Thyroid gland (tissue), 4 donors: Measurements from ENCODE around the gene NYAP2. TPM values are rescaled to one million over a fixed set of nuclear protein-coding genes. Genes with fewer than 3 reads are reported as not detected.

ENCODE experiments used
- DNase-seq, 2 donors: peaks; one replicate each; pipeline ENCODE4 v3.0.0-alpha.2; 2019
- H3K27ac ChIP-seq, 3 donors: fragments of 200-600 bp; sonication (generic); 1 replicate in 2 of 3; 2 replicates in 1 of 3; pipeline ENCODE4 v1.5.1; 2016 to 2019; ENCODE audit warnings: mild to moderate bottlenecking in 1 of 3, moderate library complexity in 1 of 3
- H3K27me3 ChIP-seq: fragments of 200-600 bp; sonication (generic); one replicate; pipeline ENCODE4 v1.5.1; 2019
- H3K36me3 ChIP-seq, 2 donors: fragments of 200-600 bp; sonication (generic); one replicate each; pipeline ENCODE4 v1.5.1; 2016 to 2019
- H3K4me1 ChIP-seq, 2 donors: fragments of 200-600 bp; sonication (generic); one replicate each; pipeline ENCODE4 v1.5.1; 2017 to 2019
- H3K4me3 ChIP-seq, 3 donors: fragments of 200-600 bp; sonication (generic); replicated peaks in 1 of 3; 1 replicate in 2 of 3; 2 replicates in 1 of 3; pipeline ENCODE4 v1.5.1; 2016; ENCODE audit warnings: mild to moderate bottlenecking in 1 of 3
- H3K9me3 ChIP-seq: fragments of 200-600 bp; sonication (generic); one replicate; pipeline ENCODE4 v1.5.1; 2017
- POLR2A ChIP-seq, 2 donors: fragments of 450-650 bp; IDR thresholded peaks; one replicate each; pipeline ENCODE4 v1.6.1; 2017; ENCODE audit warnings: antibody characterized with exemption in 2 of 2, mild to moderate bottlenecking in 2 of 2, moderate library complexity in 1 of 2
- WGBS, 2 donors: methylation state at CpG; one replicate each; pipeline ENCODE4 v1.1.5; 2017; 5-methylcytosine and 5-hydroxymethylcytosine counted together
- intact Hi-C: fragments of 100-400 bp; cut with DNase I; formaldehyde crosslinking; loops from one replicate; pipeline ENCODE4 v1.15.1; 2023
- total RNA-seq, 4 donors: library from RNA; depleted of rRNA; stranded (reverse); fragments of >200 nt; gene quantifications; one replicate each; pipeline ENCODE4 v1.2.3, GENCODE V29; 2016
- TF ChIP-seq, protein P1 (sequence below), 6 experiments: fragments of 200-600 bp in 3 of 6; fragments of 450-650 bp in 3 of 6; sonication (generic) in 3 of 6; IDR thresholded peaks; one replicate each; pipeline ENCODE4 v1.5.1; 2016 to 2019; ENCODE audit warnings: antibody characterized with exemption in 6 of 6, mild to moderate bottlenecking in 2 of 6, inconsistent platforms in 1 of 6, moderate library complexity in 1 of 6

Gene NYAP2
- total RNA-seq, 4 donors from 2014 or later = not detected

GRCh38 chr2:225471039-225471438, 71.5 kb downstream of the NYAP2 start:
- 83 to 86% methylated on average over 3 of the region's 3 CpGs for WGBS, 2 donors
- Histone ChIP-seq H3K9me3 (no peaks in the 10 kb centered on the region), H3K4me1 (no peaks in the 10 kb centered on the region), H3K27ac (no peak overlapping the region), H3K36me3 (no peaks in the 10 kb centered on the region), H3K4me3 (no peak overlapping the region), H3K27me3 (no peaks in the 10 kb centered on the region)
- TF ChIP-seq POLR2A (IDR thresholded peaks at IDR 0.05) = no peak
- TF ChIP-seq, protein P1, sequence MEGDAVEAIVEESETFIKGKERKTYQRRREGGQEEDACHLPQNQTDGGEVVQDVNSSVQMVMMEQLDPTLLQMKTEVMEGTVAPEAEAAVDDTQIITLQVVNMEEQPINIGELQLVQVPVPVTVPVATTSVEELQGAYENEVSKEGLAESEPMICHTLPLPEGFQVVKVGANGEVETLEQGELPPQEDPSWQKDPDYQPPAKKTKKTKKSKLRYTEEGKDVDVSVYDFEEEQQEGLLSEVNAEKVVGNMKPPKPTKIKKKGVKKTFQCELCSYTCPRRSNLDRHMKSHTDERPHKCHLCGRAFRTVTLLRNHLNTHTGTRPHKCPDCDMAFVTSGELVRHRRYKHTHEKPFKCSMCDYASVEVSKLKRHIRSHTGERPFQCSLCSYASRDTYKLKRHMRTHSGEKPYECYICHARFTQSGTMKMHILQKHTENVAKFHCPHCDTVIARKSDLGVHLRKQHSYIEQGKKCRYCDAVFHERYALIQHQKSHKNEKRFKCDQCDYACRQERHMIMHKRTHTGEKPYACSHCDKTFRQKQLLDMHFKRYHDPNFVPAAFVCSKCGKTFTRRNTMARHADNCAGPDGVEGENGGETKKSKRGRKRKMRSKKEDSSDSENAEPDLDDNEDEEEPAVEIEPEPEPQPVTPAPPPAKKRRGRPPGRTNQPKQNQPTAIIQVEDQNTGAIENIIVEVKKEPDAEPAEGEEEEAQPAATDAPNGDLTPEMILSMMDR (IDR thresholded peaks at IDR 0.05) = no peak
- no peak for DNase-seq
- intact Hi-C loops = no loop called here

DNA sequence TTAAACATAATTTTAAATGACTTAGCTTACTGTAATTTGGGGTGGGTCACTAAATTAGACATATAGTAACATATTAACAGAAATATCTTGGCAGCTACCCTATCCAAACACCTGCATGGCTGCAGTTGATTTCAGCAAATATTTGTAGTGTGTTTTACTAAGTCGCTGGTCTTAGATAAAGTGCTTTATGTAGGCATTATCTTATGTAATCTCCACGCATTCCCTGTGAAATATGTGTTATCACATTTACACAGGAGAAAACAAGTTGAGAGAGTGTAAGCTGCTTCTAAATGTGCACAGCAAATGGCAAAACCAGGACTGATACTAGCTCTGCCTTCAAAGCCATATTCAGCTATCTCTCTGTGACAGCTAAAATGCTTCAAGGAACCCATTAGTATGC, 72.0 kb downstream of the NYAP2 start:
- H3K9me3 ChIP-seq = no peaks in the 10 kb centered on the region
- 85 to 92% methylated on average over 2 of the region's 2 CpGs for WGBS, 2 donors
- intact Hi-C loops = no loop called here

GRCh38 chr2:225472161-225472560, 72.7 kb downstream of the NYAP2 start:
- H3K9me3 ChIP-seq = no peaks in the 10 kb centered on the region
- TF ChIP-seq, protein P1 (IDR thresholded peaks at IDR 0.05) = no peak
- TF ChIP-seq POLR2A (IDR thresholded peaks at IDR 0.05) = no peak
- H3K27ac ChIP-seq = no peak overlapping the region
- H3K4me3 ChIP-seq = no peak overlapping the region
- intact Hi-C loops = no loop called here
- no peaks in the 10 kb centered on the region for H3K27me3 ChIP-seq
- DNase-seq = no peak
- no peaks in the 10 kb centered on the region for H3K36me3 ChIP-seq
- no peaks in the 10 kb centered on the region for H3K4me1 ChIP-seq
- 64 to 71% methylated on average over 2 of the region's 2 CpGs for WGBS, 2 donors

More for the DNA sequence above, 72.0 kb downstream of the NYAP2 start:
- Histone ChIP-seq H3K27me3 (no peaks in the 10 kb centered on the region), H3K4me1 (no peaks in the 10 kb centered on the region), H3K36me3 (no peaks in the 10 kb centered on the region), H3K4me3 (no peak overlapping the region), H3K27ac (no peak overlapping the region)
- DNase-seq = no peak
- no peak for TF ChIP-seq POLR2A (IDR thresholded peaks at IDR 0.05)
- TF ChIP-seq, protein P1 (IDR thresholded peaks at IDR 0.05) = no peak

DNA sequence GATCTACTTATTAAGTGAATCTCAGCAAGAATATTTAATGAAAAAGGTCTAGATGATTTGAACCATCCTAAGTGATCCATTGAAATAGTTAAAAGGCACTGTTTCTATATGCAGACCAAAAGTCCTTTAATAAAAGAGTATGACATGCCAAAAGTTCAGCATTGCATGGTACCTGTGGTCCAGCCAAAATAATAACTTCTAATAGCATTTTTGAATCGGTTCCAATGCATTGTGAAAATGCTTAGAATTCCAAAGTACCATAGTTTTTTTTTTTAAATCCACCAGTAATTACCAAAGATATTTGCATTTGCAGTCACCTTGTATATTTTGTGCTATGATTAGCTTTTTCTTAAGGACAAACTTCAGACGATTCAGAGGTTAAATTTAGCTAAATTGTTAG, 79.9 kb downstream of the NYAP2 start:
- TF ChIP-seq, protein P1 (IDR thresholded peaks at IDR 0.05) = no peak
- TF ChIP-seq POLR2A (IDR thresholded peaks at IDR 0.05) = no peak
- H3K9me3 ChIP-seq = no peaks in the 10 kb centered on the region
- no peaks in the 10 kb centered on the region for H3K36me3 ChIP-seq
- no peaks in the 10 kb centered on the region for H3K27me3 ChIP-seq
- H3K27ac ChIP-seq = no peak overlapping the region
- intact Hi-C loops = no loop called here
- DNase-seq = no peak
- H3K4me3 ChIP-seq = no peak overlapping the region
- no peaks in the 10 kb centered on the region for H3K4me1 ChIP-seq
- WGBS, 2 donors = 66 to 73% methylated on average over 2 of the region's 2 CpGs

- Histone ChIP-seq H3K4me3 (no peak overlapping the region), H3K9me3 (no peaks in the 10 kb centered on the region), H3K4me1 (no peaks in the 10 kb centered on the region), H3K27ac (no peak overlapping the region), H3K27me3 (no peaks in the 10 kb centered on the region), H3K36me3 (no peaks in the 10 kb centered on the region)
- 84 to 92% methylated on average over 3 of the region's 3 CpGs for WGBS, 2 donors
- TF ChIP-seq, protein P1 (IDR thresholded peaks at IDR 0.05) = no peak
- TF ChIP-seq POLR2A (IDR thresholded peaks at IDR 0.05) = no peak
- intact Hi-C loops = no loop called here
- no peak for DNase-seq
Measured at GRCh38 chr2:225484751-225485150, 85.2 kb downstream of the NYAP2 start.
